CD4-positive, alpha-beta T cell treated with Interleukin-2 at 100 ng/mL for 4 hours (primary cell): ENCODE measurements around the gene ZC3H12A.
"Not testable (repeated sequence)": the region's sequence is repeated elsewhere in the genome, so short reads cannot be mapped to it uniquely, and the experiment has no call there.

Experiments used
- DNase-seq: peaks from one replicate; pipeline ENCODE4 v3.0.0-alpha.2; 2020; ENCODE audit warnings: low spot score

Gene ZC3H12A

GRCh38 chr1:37502104-37502503 is 27.7 kb downstream of the ZC3H12A start:
- no peak for DNase-seq

DNA sequence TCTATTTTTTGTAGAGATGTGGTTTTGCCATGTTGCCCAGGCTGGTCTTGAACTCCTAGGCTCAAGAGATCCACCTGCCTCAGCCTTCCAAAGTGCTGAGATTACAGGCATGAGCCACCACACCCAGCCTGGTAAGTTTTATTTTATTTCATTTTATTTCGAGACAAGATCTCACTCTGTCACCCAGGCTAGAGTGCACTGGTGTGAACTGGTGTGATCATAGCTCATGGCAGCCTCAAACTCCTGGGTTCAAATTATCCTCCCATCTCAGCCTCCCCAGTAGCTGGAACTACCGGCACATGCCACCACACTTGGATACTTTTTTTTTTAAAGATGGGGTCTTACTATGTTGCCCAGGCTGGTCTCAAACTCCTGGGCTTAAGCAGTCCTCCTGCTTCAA is 28.4 kb downstream of the ZC3H12A start:
- not testable (repeated sequence) for DNase-seq

DNA sequence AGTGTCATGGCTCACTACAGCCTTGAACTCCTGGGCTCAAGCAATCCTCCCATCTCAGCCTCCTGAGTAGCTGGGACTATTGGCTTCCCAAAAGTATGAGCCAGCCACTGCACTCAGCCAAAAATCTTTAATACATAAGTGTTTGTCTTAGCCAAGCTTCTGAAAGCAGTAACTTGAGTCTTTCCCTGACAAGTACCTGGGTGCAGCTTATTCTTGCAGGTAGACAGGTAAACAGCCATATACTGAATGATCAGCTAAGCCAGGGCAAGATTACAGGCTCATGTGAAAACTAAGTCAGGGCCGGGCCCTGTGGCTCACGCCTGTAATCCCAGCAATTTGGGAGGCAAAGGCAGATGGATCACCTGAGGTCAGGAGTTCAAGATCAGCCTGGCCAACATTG is 32.4 kb downstream of the ZC3H12A start:
- no peak for DNase-seq

DNA sequence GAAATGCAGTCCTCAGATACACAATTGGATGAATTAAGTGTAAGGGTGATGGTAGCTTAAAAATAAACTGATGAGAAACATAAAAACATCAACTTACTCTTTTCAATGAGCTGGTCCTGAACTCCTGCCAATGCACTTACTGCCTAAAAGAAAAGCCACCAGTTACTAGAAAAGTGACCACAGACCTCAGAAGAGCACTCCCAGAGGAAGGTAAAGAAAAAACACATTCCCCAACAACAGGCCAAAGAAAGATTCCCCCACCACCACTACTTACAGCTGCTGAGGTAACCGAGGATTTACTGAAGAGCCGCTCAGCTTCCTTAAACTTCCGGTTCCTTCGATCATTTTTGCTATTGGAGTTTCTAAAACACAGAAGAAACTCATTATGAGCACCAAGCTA is 34.8 kb downstream of the ZC3H12A start:
- no peak for DNase-seq

- peak; percentile 64 for DNase-seq
Measured at GRCh38 chr1:37513795-37514349, 39.5 kb downstream of the ZC3H12A start.

GRCh38 chr1:37514350-37515184 is 40.2 kb downstream of the ZC3H12A start, which contains the start of gene MEAF6:
MEAF6 (minus strand) TSS chr1:37514766; CDS start chr1:37514746, 20 bp downstream.
- DNase-seq = peak; percentile 81

DNA sequence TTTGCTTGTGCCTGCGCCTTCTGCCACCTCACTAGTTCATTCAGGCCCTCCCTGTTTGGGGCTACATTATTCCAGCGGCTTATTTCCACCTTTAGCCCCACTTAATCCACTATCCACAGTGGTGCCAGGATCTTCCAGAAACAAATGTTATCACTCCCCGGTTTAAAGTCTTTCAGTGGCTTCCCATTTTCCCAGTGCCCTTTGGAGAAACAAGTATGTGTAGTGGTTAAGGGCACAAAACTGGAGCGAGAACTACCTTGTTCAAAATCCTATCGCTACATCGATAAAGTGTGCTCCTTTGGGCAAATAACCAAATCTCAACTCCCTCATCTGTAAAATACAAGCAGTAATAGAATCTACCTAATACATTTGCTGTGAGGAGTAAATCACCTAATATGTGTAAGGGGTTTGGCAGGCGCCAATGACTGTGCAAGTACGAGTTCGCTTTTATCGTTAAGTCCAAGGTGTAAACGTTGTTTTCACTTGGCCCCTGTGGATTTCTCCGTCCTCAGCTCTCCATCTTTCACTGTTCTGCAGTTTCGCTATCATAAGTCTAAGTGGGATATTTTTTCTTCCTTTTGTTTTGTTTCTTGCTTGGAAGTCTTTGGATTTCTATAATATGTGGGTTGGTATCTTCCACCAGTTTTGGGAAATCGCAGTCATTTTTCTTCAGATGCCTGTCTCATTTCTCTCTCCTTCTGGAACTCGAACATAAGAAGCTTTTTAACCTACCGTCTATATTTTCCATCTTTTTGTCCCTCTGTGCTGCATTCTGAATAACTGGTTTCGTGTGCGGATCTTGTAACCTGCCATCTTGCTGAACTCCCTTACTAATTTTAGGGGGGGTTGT is 41.0 kb downstream of the ZC3H12A start:
- DNase-seq = no peak

DNA sequence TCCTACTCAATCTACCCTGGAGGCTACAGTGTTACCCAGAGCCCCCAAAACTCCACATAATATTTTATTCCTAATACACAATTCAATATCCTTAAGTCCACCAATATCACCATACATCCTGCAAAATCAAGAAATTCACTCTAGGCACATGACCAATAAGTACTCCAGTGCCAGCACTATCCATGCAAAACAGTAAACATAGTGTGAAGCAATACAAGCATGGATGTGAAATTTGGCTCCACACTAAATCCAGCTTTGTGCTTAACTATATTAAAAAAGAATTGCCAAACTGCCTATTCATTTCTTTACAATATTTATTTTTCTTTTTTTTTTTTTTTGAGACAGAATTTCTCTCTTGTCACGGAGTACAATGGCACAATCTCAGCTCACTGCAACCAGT is 43.2 kb downstream of the ZC3H12A start:
- no peak for DNase-seq

- not testable (repeated sequence) for DNase-seq
Measured at GRCh38 chr1:37518241-37518640, 43.9 kb downstream of the ZC3H12A start.

GRCh38 chr1:37518929-37519328 is 44.5 kb downstream of the ZC3H12A start:
- peak; percentile 62 for DNase-seq

- no peak for DNase-seq
Measured at GRCh38 chr1:37519613-37520012, 45.2 kb downstream of the ZC3H12A start.

DNA sequence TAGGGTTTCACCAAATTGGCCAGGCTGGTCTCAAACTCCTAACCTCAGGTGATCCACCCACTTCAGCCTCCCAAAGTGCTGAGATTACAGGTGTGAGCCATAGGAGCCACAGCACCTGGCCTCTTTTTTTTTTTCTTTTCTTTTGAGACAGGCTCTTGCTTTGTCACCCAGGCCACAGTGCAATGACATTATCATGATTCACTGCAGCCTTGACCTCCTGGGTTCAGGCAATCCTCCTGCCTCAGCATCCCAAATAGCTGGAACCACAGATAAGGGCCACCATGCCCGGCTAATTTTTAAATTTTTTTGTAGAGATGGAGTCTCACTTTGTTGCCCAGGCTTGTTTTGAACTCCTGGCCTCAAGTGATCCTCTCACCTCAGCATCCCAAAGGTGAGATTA is 55.5 kb downstream of the ZC3H12A start:
- DNase-seq = not testable (repeated sequence)

DNA sequence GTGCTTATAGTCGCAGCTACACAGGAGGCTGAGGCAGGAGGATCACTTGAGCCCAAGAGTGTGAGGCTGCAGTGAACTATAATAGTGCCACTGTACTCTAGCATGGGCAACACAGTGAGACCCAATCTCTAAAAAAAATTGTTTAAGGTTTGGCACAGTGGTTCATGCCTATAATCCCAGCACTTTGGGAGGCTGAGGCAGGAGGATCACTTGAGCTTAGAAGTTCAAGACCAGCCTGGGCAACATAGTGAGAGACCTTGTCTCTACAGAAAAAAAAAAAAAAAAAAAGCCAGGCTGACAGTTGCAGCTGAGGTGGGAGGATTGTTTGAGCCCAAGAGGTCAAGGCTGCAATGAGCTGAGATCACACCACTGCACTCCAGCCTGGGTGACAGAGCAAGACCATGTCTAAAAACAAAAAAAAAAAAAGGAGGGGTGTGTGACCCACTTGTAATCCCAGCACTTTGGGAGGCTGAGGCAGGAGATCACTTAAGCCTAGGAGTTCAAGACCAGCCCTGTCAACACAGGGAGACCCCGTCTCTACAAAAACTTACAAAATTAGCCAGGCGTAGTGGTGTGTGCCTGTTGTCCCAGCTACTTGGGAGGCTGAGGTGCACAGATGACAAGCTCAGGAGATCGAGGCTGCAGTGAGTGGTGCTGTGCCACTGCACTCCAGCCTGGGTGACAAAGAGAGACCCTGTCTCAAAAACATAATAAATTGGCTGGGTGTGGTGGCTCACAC is 58.2 kb downstream of the ZC3H12A start:
- not testable (repeated sequence) for DNase-seq

DNA sequence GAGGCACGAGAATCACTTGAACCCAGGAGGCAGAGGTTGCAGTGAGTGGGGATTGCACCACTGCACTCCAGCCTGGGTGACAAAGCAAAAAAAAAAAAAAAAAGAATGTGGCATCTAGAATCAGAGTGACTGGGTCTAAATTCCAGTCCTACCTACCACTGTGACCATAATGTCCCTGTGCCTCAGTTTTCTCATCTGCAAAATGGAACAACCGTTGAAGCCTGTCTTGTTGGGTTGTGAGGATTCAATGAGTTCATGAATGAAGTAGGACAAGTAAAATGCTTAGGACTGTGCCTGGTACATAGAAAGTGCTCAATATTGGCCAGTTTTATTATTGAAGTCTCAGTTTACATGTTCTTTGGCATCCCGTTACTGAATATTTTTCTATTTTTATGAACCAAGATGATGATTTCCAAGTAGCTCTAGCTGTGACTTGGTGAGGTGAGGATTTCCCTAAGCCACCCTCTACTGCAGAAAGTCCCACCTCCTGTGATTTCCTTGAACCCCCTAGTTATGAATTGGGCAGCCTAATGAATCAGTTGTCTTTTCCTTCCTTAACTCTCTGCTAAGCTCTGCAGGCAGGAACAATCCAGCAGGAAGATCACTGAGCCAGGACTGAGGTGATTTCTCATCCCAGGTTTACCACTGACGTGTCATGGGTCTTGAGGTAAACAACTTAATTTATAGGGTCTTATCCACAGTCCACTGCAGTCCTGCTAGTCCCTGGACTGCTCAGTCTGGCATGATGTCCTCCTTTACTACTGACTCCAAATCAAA is 59.1 kb downstream of the ZC3H12A start:
- DNase-seq = no peak
